C4-2B (cell line): ENCODE measurements around the gene ARRB2.

Experiments
- CTCF ChIP-seq: fragments of 450-650 bp; conservative IDR thresholded peaks from 2 replicates; pipeline ENCODE4 v1.5.1; 2017; ENCODE audit warnings: mild to moderate bottlenecking
- ZFX ChIP-seq: fragments of 450-650 bp; IDR thresholded peaks from 2 replicates; pipeline ENCODE4 v1.6.1; 2017

GRCh38 chr17:4742629-4743028, 32.2 kb downstream of the ARRB2 start:
- TF ChIP-seq CTCF, result no peak
- no peak for TF ChIP-seq ZFX
